NCI-H187 treated with DMSO at 0.1 percent for 48 hours (cell line): ENCODE data around the gene CACNA1I.

Experiments used
- DNase-seq: peaks from one replicate; lab custom pipeline; 2025; lab: John Stamatoyannopoulos, UW

CACNA1I gene

DNA sequence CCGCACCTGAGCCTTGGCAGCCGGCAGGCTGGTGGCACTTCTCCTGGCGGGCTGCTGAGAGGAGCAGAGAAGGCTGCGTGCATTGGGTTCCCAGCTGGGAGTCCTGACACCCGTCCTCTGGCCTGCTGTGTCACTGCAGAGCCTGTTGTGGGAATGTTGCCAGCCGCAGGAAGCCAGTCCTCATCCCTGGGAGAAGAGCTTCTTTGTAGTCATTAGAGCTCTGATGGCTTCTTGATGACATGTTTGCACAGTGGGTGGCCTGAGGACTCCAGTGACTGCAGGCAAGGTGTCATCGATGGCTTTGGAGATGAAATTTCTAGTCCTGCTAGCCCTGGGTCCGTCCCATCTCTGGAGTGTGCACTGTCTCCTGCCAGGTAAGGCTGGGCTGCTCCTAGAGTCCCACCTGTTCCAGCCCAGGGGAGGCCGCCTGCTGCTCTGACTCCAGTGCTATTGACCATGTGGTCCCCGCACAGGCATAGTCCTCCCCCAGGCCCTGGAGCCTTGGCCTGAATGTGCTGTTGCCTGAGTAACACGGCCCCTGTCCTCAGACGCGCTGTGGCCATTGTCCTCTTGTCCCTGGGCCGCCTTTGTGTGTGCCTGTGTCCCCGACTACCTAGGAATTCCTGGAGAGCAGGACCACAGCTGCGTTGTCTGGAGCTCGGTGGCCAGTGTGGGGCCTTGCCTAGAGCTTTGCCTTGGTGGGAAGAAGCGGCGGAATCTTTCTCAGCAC is 129.2 kb downstream of the CACNA1I start:
- DNase-seq: no peak

- no peak for DNase-seq
Observed at GRCh38 chr22:39700565-39700964, 130.0 kb downstream of the CACNA1I start.

GRCh38 chr22:39703091-39703490 is 132.5 kb downstream of the CACNA1I start:
- DNase-seq: no peak

DNA sequence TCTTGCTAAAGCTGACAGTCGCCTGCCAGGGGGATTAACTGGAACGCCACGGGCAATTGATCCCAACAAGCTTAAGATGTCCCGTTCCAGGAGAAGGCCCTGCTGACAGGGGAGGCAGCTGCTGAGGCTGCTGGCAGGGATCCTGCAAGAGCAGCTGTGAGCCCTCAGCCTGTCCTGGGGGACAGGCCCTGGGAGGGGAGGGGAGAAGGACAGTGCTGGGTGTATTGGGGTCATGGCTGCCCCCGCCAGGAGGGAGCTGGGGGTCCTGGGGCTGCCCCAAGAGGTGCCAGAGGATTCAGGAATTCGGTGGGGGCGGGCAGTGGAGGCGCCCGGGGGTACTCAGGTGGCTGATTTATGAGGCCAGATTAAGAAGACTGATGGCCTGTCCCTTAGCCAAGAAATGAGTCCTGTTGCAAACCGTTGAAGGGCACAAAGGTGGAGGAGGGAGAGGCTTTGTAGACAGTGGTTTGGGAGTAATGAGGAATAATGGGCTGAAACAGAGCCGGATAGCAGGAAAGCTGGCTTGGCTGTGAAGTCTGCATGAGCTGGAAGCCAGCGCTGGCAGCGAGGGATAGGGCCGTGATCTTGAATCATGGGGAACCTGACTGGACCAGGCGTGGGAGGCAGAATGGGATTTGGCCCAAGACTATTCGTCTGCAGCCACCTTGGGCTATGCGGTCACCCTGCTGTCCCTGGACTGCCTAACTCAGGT is 133.5 kb downstream of the CACNA1I start:
- no peak for DNase-seq

DNA sequence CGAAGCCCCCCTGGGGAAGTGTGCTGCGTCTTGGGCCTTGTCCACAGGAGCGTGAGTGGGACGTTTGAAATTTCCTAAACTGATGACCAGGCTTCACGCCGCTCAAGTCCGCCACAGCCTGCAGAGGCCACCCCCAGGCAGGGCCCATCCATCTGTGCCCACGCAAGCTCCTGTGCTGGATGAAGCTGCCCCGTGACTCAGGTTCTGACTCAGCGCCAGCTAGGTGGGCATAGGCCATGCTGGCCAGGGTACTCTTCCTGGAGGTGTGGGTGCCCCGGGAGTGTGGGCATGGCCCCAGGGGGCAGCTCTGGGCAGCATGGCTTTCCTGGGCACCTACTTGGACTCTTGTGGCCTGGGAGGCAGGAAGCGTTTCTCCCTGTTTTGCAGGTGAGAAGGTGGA is 134.8 kb downstream of the CACNA1I start:
- no peak for DNase-seq

GRCh38 chr22:39706376-39707140 is 136.0 kb downstream of the CACNA1I start:
- no peak for DNase-seq

DNA sequence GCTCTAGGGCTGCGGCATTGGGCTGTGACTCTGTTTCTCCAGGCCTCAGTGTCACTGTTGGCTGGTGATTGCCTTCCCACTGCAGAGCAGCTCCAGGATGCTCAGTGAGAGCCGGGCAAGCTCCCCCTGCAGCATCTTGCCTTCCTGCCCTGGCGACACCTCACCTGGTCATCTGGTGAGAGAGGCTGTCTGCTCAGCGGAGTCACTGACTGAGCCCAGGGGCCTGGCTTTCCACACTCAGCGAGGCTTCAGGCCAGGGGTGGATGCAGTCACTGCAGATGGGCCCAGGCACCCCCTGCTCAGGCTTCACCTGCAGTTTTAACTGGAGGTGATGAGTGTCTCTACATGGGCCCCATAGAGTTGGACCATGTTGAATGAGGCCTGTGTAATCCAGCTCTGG is 136.8 kb downstream of the CACNA1I start:
- no peak for DNase-seq

- DNase-seq: no peak
Observed at GRCh38 chr22:39707816-39708215, 137.3 kb downstream of the CACNA1I start.

GRCh38 chr22:39710380-39711150 is 140.0 kb downstream of the CACNA1I start:
- no peak for DNase-seq

GRCh38 chr22:39712081-39712480 is 141.5 kb downstream of the CACNA1I start:
- no peak for DNase-seq

GRCh38 chr22:39712751-39713525 is 142.4 kb downstream of the CACNA1I start:
- no peak for DNase-seq

DNA sequence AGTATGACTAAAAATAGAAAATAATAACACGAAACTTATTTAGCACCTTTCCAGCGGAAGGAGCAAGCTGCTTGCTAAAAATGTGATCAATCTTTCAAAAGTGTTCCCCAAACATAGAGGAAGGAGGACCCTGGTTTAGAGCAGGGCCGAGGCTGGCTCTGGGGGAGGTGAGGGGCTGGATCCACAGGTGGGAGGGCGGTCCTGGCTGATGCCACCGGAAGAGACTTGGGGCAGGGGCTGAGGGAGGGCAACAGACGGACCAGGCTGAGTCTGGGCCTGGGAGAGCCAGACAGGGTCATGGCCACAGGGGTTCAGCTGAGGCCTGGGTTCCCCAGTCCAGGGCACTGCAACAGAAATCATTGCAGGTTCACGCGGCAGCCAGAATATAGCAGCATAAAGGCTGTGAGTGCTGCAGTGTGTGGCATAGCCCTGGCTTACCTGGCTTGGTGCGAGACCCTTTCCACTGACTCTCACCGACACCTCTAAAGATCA is 143.3 kb downstream of the CACNA1I start:
- DNase-seq: no peak

DNA sequence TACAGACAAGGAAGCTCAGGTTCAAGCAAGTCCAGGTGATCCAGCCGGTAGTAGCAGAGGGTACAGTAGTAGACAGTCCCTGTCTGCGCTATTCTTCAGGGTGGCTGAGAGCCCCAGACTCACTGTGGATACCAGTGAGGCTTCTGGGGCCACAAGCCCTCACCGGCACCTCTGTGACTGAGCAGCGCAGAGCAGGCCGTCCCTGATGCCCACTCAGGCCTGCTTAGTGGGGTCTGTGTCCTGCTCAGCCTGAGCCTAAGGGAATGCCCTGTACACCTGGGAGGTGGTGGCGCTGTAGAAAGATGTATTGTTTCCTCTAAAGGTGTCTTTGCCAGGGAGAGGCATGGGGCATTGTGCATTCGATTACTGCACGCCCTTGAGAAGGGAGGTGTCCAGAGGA is 143.8 kb downstream of the CACNA1I start:
- DNase-seq: no peak

DNA sequence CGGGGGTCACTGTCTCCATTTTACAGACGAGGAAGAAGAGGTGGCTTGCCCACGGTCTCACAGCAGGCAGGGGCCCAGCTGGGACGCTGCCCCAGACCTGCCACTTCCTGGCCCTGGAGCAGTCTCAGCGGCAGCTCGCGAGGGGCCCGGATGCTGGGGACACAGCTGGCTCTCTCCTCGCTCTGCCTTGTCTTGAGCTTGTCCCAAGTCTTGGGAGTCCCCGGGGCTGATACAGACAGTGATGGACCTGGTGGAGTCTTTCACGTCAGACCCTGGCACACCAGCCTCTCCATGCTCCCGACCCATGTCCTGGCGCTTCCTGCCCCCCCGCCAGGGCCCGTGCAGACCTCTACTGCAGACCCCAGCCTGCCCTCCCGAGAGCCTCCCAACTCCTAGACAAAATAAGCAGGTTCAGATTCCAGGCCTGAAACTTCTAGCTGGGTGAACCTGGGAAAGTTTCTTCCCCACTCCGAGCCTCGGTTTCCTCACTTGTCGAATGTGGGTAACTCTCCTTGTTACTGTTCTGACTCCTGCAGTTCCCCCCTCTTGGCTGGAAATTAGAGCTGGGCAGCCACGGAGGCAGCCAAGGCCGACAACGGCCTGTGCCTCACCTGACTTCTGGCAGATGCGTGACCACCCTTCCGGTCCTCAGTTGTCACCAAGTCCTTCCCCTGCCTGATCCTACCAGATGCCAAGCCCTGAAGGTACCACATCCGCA is 145.4 kb downstream of the CACNA1I start:
- no peak for DNase-seq

DNA sequence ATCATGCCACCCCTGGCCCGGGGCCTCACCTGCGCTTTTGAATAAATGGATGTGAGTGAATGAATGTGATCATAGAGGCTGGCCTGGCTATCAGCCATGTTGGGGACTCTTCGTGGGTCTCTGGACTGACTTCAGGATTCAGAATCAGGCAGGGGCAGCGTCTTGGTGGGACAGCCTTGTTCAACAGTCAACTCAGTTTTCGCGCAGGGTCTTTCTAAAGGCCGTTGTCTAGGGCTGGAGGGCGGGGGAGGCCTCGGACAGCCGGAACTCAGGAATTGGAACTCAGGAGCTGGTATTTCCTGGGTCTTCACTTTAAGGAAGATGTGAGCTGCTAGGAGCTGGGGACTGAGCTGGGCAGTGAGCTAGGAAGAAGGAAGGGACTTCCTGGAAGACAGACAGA is 146.0 kb downstream of the CACNA1I start:
- DNase-seq: no peak

DNA sequence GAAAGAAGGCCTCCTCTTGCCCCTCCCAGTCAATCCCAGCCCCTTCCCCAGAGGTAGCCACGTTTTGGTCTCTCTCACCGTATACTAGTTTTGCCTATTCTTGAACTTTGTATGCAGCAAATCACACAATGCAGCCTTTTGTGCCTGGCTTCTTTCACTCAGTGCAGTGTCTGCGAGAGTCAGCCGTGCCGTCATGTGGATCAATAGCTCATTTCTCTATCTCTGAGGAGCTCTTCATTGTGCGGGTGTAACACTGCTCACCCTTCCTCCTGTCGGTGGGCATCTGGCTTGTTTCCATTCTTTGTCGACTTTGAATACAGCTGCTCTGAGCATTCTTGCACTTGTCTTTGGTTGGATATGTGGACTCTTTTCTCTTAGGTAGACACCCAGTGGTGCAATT is 146.5 kb downstream of the CACNA1I start:
- DNase-seq: no peak

DNA sequence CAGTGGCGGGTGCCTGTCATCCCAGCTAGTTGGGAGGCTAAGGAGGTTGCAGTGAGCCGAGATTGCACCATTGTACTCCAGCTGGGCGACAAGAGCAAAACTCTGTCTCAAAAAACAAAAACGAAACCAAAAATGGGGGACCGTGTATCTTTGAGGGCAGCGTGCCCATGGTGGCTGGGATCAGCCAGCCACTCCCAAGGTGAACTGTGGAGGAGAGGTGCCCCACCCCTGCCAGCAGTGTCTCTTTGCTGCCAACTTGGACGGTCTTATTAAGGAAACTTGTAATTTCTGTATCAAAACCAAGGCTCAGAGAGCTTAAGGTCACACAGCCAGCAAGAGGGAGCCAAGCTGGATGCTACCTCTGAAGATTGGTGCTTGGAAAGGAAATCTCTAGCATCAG is 147.7 kb downstream of the CACNA1I start:
- DNase-seq: no peak

DNA sequence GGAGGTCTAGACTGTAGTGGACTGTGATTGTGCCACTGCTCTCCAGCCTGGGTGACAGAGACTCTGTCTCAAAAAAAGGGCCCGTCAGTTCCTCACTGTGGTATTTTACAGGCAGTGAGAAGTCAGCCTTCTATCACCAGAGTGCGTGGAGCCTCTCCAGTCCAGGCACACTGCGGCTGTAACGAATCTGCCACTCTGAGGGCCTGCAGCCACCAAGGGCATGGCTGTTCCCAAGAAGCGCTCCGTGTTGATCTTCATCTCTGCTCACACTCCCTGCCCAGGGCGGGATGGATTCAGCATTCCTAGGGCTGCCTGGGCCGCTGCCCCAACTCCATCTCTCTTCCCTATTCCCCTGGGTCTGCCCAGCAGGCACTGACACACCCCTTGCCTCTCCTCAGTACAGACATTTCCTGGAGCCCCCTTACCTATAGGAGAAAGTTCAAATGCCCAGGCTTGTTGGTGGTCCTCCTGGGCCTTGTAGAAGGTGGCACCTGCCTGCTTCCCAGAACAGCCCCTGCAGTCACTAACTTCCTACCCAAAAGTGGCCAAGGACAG is 148.4 kb downstream of the CACNA1I start:
- no peak for DNase-seq

DNA sequence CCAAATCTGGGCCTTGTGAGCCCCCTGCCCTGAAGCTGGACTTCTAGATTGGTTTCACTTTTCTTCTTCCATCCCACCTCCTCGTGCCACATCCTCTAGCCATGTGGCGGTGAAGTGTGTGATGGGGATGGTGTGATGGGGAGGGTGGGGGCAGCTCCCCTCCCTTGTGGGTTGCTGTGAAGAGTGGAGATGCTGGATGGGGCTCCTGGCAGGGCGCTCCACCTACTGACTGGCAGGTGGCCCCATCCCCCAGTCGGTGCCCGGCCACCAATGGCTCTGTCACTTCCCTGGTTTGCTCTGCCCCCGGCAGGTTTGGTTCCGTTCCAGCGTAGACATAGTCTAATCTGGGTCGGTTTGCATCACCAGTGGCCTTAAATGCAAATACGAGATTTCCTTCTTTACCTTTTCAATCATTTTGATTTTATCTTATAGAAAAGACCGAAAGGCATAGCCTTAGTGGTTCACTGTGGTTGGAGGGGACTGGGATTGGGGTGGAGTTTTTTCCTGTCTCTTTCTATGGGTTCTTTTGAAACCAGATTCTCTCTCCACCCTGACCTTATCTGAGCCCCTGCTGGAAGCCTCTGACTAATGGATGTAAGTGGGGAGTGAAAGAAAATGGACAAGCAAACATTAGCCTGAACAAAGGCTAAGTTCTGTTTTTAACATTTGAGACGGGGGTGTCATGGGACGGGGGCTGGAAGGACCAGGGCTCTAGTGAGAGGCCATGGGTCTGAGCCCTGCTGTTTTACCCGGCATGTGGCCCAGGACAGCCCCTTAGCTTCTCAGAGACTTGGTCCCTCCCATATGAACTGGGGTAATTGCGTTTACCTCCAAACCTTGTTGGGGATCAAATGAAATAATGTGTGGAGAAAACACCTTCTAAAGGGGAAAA is 149.3 kb downstream of the CACNA1I start:
- no peak for DNase-seq
